ELF-1 (cell line): ENCODE measurements around the gene MAP2.
"Not testable (repeated sequence)": the region's sequence is repeated elsewhere in the genome, so short reads cannot be mapped to it uniquely, and the experiment has no call there.

ENCODE experiments used
- DNase-seq: peaks from one replicate; pipeline ENCODE4 v3.0.0-alpha.2; 2016; ENCODE audit warnings: low read depth, low spot score

The MAP2 gene

GRCh38 chr2:209474960-209475359, 51.1 kb downstream of the MAP2 start:
- no peak for DNase-seq

DNA sequence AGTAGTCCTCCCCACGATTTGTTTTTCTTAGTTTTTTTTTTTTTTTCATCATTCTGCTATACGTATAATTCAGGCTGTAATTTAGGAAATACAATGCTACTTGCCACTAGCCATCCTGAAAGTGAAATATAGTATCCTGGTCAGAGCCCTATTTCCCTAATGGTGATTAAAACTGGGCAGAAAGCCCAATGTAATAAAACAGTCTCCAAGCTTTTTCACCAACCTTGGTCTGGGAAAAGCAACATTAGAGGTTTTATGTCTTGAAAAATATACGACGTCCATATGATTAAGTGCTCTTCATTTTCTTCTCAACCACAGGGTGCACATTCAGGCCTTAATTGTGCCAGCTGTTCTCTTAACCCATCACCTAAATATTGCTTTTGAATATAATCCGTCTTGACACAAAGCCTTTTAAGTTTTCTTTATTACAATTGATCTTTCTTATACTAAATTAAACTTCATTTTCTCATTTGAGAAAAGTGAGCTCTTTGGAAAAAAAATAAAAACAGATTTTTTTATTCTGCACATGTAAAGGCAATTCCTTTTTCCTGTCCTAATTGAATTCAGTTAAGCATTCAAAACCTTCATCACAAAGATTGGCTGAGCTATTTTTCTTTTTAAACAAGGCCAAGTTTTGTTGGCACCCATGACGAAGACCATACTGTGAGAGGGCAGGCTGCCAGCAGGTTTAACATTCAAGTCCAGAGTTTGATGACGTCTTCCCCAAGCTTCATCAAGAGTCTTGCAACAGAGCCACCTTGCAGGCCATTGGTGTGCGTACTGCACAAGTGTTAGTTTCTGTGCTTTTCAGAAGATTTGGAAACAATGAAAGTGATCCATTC, 52.7 kb downstream of the MAP2 start:
- no peak for DNase-seq

DNA sequence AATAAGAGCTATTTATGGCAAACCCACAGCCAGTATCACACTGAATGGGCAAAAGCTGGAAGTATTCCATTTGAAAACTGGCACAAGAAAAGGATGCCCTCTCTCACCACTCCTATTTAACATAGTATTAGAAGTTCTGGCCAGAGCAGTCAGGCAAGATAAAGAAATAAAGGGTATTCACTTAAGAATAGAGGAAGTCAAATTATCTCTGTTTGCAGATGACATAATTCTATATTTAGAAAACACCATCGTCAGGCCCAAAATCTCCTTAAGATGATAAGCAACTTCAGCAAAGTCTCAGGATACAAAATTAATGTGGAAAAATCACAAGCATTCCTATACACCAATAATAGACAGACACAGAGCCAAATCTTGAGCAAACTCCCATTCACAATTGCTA, 68.4 kb downstream of the MAP2 start:
- not testable (repeated sequence) for DNase-seq

DNA sequence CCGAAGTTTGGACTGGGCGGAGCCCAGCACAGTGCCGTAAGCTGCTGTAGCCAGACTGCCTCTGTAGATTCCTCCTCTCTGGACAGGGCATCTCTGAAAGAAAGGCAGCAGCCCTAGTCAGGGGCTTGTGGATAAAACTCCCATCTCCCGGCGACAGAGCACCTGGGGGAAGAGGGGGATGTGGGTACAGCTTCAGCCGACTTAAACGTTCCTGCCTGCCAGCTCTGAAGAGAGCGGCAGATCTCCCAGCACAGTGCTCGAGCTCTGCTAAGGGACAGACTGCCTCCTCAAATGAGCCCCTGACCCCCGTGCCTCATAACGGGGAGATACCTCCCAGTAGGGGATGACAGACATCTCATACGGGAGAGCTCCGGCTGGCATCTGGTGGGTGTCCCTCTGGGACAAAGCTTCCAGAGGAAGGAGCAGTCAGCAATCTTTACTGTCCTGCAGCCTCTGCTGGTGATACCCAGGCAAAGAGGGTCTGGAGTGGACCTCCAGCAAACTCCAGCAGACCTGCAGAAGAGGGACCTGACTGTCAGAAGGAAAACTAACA, 71.3 kb downstream of the MAP2 start:
- DNase-seq, result not testable (repeated sequence)

- DNase-seq, result no peak
Observed at GRCh38 chr2:209495855-209496585, 72.2 kb downstream of the MAP2 start.

DNA sequence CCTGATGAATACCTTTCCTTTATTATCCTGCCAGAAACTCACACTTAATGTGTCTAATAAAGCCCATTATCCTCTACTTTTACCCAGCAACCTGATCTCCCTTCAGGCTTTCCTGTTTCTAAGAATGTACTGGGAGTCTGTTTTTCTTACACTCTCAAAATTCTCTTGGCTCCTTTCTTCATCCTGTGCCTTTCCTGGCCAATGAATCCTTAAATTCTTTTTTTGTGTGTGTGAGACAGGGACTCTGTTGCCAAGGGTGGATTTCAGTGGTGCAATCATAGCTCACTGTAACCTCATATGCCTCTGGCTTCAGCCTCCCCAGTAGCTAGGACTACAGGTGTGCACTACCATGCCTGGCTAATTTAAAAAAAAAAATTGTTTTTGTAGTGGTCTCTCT, 72.7 kb downstream of the MAP2 start:
- no peak for DNase-seq

GRCh38 chr2:209498614-209499013, 74.8 kb downstream of the MAP2 start:
- peak; percentile 71 for DNase-seq

DNA sequence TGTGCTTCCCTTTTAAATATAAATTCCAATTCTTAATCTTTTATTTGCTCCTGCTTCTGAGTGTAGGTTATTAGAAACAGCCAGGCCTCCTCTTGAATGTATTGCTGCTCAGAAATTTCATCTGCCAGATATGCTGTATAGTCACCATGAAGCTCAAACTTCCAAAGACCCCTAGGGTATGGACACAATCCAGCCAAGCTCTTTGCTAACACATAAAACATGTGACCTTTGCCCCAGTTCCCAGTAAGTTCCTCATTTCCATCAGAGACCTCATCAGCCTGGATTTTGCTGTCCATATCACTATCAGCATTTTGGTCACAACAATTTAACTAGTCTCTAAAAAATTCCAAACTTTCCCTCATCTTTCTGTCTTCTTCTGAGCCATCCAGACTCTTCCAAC, 75.2 kb downstream of the MAP2 start:
- no peak for DNase-seq

GRCh38 chr2:209501579-209501978, 77.7 kb downstream of the MAP2 start:
- DNase-seq, result no peak

DNA sequence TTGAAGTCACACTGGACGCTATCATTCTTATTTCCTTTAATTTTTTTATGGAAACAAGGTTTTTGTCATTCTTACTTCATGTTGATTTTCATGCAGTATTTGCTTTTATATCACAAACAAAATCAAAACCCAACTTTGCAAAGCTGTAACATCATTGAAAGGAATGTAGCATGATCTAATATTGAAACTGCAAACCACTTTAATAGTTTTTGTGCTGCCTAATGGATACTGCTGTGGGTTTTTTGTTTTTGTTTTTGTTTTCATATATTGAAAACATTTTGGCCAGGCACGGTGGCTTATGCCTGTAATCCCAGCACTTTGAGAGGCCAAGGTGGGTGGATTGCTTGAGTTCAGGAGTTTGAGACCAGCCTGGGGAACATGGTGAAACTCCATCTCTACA, 81.6 kb downstream of the MAP2 start:
- no peak for DNase-seq

DNA sequence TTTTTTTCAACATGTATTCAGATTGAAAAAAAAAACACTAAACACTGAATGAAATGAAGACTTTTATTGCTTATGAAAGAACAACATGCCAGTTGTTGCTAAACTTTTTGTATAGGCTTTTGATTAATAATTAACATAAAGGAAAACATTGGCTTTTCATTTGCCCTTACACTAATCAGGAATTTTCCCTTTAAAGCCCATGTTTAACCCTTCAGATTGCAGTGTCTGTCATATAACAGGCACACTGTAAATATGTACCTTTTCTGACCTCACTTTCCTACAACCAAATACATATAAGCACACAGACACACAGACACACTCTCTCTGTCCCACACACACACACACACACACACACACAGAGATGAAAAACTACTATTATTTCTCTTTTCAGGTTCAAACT, 84.4 kb downstream of the MAP2 start:
- DNase-seq, result no peak

GRCh38 chr2:209511637-209512036, 87.8 kb downstream of the MAP2 start:
- DNase-seq, result no peak

- DNase-seq, result no peak
Observed at GRCh38 chr2:209512971-209513370, 89.1 kb downstream of the MAP2 start.

DNA sequence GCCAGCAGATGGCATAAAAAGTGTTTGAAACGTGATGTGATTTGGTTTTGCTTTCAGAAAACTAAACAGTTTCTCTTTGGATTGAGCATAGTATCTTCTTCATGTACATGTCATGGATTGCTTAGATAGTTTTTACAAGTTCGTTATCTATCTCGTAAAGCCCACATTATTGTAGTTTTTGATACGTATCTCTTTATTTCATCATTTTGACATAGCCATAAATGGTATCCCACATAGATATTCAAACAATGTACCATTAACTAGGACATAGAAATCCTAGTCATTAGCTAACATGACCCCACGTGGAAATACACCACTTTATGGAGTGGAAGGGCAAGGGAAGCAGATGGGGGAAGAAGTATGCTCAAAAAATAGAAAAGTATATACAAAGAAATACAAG, 93.6 kb downstream of the MAP2 start:
- DNase-seq, result no peak

DNA sequence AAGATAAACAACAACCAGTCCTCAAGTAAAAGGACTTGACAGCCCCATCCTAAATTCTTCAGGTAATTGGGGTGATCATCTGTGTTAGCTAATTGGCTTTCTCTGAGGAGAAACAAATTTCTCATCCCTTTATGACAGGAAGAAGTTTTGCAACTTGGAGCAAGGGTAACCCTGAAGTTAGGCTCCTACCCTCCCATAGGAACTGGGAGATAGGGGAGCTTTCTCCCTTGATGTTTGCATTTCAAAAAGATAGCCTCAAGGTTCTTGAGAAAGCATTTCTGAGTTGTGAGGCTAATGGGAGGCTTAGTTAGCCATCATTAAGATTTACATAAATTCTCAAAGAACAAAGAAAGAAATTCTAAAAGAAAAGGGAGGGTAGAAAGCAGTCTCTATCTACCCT, 95.4 kb downstream of the MAP2 start:
- peak; percentile 60 for DNase-seq

- DNase-seq, result no peak
Observed at GRCh38 chr2:209519906-209520305, 96.1 kb downstream of the MAP2 start.

GRCh38 chr2:209523041-209523740, 99.3 kb downstream of the MAP2 start:
- DNase-seq, result no peak

GRCh38 chr2:209523867-209524266, 100.0 kb downstream of the MAP2 start:
- no peak for DNase-seq

DNA sequence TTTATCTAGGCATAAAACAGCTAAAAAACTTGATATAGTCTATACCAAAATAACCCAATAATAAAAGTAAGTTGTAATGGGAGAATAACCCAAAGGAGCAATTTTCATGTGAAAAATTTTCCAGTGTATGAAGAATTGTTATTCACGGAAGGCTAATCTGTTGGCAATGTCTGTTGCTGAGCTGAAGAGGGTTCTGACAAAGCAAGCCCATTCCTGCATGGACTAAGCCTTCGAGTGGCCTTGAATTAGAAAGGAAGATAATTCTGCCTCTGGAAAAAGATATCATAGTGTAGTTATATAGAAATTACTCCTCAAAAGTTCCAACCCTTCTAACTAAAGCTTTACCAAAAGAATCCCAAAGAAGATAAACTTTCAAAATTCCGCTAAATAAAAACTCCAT, 101.5 kb downstream of the MAP2 start:
- no peak for DNase-seq

DNA sequence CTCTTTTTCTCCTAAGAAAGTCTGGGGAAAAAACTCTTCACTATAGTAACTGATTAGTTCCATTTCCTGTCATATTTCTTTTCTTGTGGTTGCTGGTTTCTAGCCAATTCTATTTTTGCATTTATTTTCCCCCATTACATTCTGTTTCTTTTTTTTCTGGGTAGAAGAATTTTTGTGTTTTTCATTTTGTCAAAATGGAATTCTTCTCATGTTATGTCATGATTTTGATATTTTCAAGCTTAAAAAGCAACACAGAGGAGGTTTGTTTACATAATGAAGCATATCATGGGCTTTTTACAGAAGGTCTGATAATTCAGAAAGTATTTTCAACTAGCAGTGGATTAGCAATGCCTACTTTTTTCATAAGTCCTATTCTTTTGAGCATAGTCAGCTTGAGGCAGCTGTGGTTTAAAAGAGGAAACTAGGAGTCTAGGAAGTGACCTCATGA, 102.0 kb downstream of the MAP2 start:
- DNase-seq, result no peak

DNA sequence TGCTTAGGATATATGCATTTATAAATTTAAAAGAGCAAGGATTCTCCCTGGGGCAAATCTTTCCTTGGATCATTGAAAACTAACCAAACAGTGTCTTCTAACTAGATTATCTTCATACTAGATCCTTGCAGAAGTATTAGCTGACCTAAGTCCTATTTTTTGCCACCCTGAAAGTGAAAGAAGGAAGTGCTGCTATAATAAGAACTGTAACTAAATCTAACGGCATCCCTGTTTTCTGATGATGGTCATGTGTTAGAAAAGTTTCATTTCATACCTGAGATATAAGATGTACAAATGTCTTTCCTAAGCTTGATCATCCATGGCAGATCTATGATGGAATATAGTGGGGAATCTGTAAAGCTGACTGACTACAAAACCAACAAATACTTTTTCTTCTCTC, 102.7 kb downstream of the MAP2 start:
- no peak for DNase-seq

DNA sequence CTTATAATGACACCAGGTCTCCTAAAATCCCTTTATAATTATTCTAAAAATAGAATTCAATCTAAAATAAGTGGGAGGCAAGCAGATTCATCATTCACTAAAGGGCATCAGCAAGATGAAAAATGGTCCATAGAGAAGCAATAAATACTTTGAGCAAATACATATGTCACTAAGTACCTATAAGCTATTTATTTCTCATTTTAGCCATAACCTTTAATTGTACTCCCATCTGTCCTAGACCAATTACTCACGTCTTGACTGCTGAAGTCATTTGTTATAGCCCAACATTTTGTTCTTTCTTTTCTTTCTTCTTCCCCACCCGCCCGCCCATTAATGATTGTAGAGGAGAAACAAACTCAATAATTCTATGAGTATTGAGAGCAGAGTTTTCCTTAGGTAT, 105.7 kb downstream of the MAP2 start:
- no peak for DNase-seq
